ENCODE measurements around the gene SHISA5.

- TF ChIP-seq GATA2 (IDR thresholded peaks at IDR 0.05; ENCODE audit: low read depth, low read length), result no peak
- TF ChIP-seq GATA3 (IDR thresholded peaks at IDR 0.05; ENCODE audit: low read depth, low read length), result no peak
Observed at GRCh38 chr3:48420561-48420960, 83.4 kb downstream of the SHISA5 start.
